Measurements from ENCODE around the gene LRBA.

- no peak for TF ChIP-seq CTCF (IDR thresholded peaks at IDR 0.05; ENCODE audit: low read length)
- TF ChIP-seq EZH2 (optimal IDR thresholded peaks at IDR 0.05; ENCODE audit: low read depth, low read length): no peak
Measured at GRCh38 chr4:150235317-150235716, 779.8 kb downstream of the LRBA start.

Data from MM.1S (cell line).